ENCODE data around the gene AXIN1.
"Not testable (repeated sequence)": the region's sequence is repeated elsewhere in the genome, so short reads cannot be mapped to it uniquely, and the experiment has no call there.

AXIN1 gene

GRCh38 chr16:369275-369865, 16.8 kb upstream of the AXIN1 start:
- no peak for DNase-seq

- no peak for DNase-seq
These were observed 16.1 kb upstream of the AXIN1 start for GRCh38 chr16:368388-369158.

GRCh38 chr16:367333-367903, 14.9 kb upstream of the AXIN1 start:
- no peak for DNase-seq

GRCh38 chr16:366476-366875, 14.0 kb upstream of the AXIN1 start:
- no peak for DNase-seq

GRCh38 chr16:364595-365491, 12.3 kb upstream of the AXIN1 start:
- DNase-seq, result no peak

- no peak for DNase-seq
These were observed 11.4 kb upstream of the AXIN1 start for GRCh38 chr16:363766-364490.

GRCh38 chr16:363110-363765, 10.7 kb upstream of the AXIN1 start:
- no peak for DNase-seq

- DNase-seq, result not testable (repeated sequence)
These were observed 10.1 kb upstream of the AXIN1 start for GRCh38 chr16:362702-362999.

GRCh38 chr16:361872-362701, 9.6 kb upstream of the AXIN1 start:
- DNase-seq, result peak; percentile 72

- DNase-seq, result no peak
These were observed 8.9 kb upstream of the AXIN1 start for GRCh38 chr16:361341-361871.

- DNase-seq, result no peak
These were observed 8.3 kb upstream of the AXIN1 start for GRCh38 chr16:360698-361336.

GRCh38 chr16:359871-360697, 7.6 kb upstream of the AXIN1 start:
- no peak for DNase-seq

GRCh38 chr16:359067-359763, 6.7 kb upstream of the AXIN1 start:
- DNase-seq, result no peak

GRCh38 chr16:356741-357140, 4.2 kb upstream of the AXIN1 start:
- no peak for DNase-seq

GRCh38 chr16:354971-355461, 2.5 kb upstream of the AXIN1 start:
- DNase-seq, result peak; percentile 62

- DNase-seq, result no peak
These were observed 1.9 kb upstream of the AXIN1 start for GRCh38 chr16:354291-354881.

- no peak for DNase-seq
These were observed 1.1 kb upstream of the AXIN1 start for GRCh38 chr16:353404-354290.
